ENCODE results near the gene KAZN.

KAZN gene

GRCh38 chr1:14974361-14974760, 375.9 kb downstream of the KAZN start:
- no peak for DNase-seq (ENCODE audit: low read depth)
- H3K36me3 ChIP-seq (ENCODE audit: control insufficient read depth, insufficient read depth, low read length, severe bottlenecking): no peaks in the 10 kb centered on the region
- H3K9me3 ChIP-seq (ENCODE audit: control insufficient read depth, low read length): peaks cover 6% of the 10 kb centered on the region
- no peak overlapping the region for H3K9ac ChIP-seq (ENCODE audit: low read length)
- no peak overlapping the region for H3K4me3 ChIP-seq (ENCODE audit: low read length)
- peaks cover 17% of the 10 kb centered on the region for H3K4me1 ChIP-seq (ENCODE audit: control insufficient read depth, insufficient read depth, low read length)
- no peaks in the 10 kb centered on the region for H3K27me3 ChIP-seq (replicated peaks; ENCODE audit: control insufficient read depth, insufficient read depth, low read length)

GRCh38 chr1:14975119-14975518, 376.6 kb downstream of the KAZN start:
- no peak overlapping the region for H3K4me3 ChIP-seq (ENCODE audit: low read length)
- H3K27me3 ChIP-seq (replicated peaks; ENCODE audit: control insufficient read depth, insufficient read depth, low read length): no peaks in the 10 kb centered on the region
- DNase-seq (ENCODE audit: low read depth): no peak
- H3K4me1 ChIP-seq (ENCODE audit: control insufficient read depth, insufficient read depth, low read length): peaks cover 13% of the 10 kb centered on the region
- H3K9me3 ChIP-seq (ENCODE audit: control insufficient read depth, low read length): peaks cover 6% of the 10 kb centered on the region
- no peaks in the 10 kb centered on the region for H3K36me3 ChIP-seq (ENCODE audit: control insufficient read depth, insufficient read depth, low read length, severe bottlenecking)
- H3K9ac ChIP-seq (ENCODE audit: low read length): no peak overlapping the region

- peaks cover 12% of the 10 kb centered on the region for H3K4me1 ChIP-seq (ENCODE audit: control insufficient read depth, insufficient read depth, low read length)
- H3K9me3 ChIP-seq (ENCODE audit: control insufficient read depth, low read length): peaks cover 6% of the 10 kb centered on the region
- no peaks in the 10 kb centered on the region for H3K27me3 ChIP-seq (replicated peaks; ENCODE audit: control insufficient read depth, insufficient read depth, low read length)
- H3K4me3 ChIP-seq (ENCODE audit: low read length): no peak overlapping the region
- no peak overlapping the region for H3K9ac ChIP-seq (ENCODE audit: low read length)
- DNase-seq (ENCODE audit: low read depth): no peak
- no peaks in the 10 kb centered on the region for H3K36me3 ChIP-seq (ENCODE audit: control insufficient read depth, insufficient read depth, low read length, severe bottlenecking)
Measured at GRCh38 chr1:14976256-14976655, 377.8 kb downstream of the KAZN start.

GRCh38 chr1:14977338-14977931, 378.9 kb downstream of the KAZN start:
- Histone ChIP-seq H3K4me3 (ENCODE audit: low read length) (no peak overlapping the region), H3K9me3 (ENCODE audit: control insufficient read depth, low read length) (peaks cover 6% of the 10 kb centered on the region), H3K36me3 (ENCODE audit: control insufficient read depth, insufficient read depth, low read length, severe bottlenecking) (no peaks in the 10 kb centered on the region), H3K4me1 (ENCODE audit: control insufficient read depth, insufficient read depth, low read length) (peaks cover 14% of the 10 kb centered on the region), H3K27me3 (replicated peaks; ENCODE audit: control insufficient read depth, insufficient read depth, low read length) (no peaks in the 10 kb centered on the region), H3K9ac (ENCODE audit: low read length) (no peak overlapping the region)
- DNase-seq (ENCODE audit: low read depth): no peak

GRCh38 chr1:14980621-14981218, 382.2 kb downstream of the KAZN start:
- Histone ChIP-seq H3K9ac (ENCODE audit: low read length) (peak overlapping the region; percentile 11), H3K36me3 (ENCODE audit: control insufficient read depth, insufficient read depth, low read length, severe bottlenecking) (no peaks in the 10 kb centered on the region), H3K9me3 (ENCODE audit: control insufficient read depth, low read length) (no peaks in the 10 kb centered on the region), H3K27me3 (replicated peaks; ENCODE audit: control insufficient read depth, insufficient read depth, low read length) (no peaks in the 10 kb centered on the region), H3K4me1 (ENCODE audit: control insufficient read depth, insufficient read depth, low read length) (peaks cover 14% of the 10 kb centered on the region), H3K4me3 (ENCODE audit: low read length) (no peak overlapping the region)
- DNase-seq (ENCODE audit: low read depth): no peak

GRCh38 chr1:14982029-14982428, 383.5 kb downstream of the KAZN start:
- peaks cover 14% of the 10 kb centered on the region for H3K4me1 ChIP-seq (ENCODE audit: control insufficient read depth, insufficient read depth, low read length)
- H3K9me3 ChIP-seq (ENCODE audit: control insufficient read depth, low read length): no peaks in the 10 kb centered on the region
- no peak overlapping the region for H3K4me3 ChIP-seq (ENCODE audit: low read length)
- H3K9ac ChIP-seq (ENCODE audit: low read length): no peak overlapping the region
- no peaks in the 10 kb centered on the region for H3K27me3 ChIP-seq (replicated peaks; ENCODE audit: control insufficient read depth, insufficient read depth, low read length)
- H3K36me3 ChIP-seq (ENCODE audit: control insufficient read depth, insufficient read depth, low read length, severe bottlenecking): no peaks in the 10 kb centered on the region
- DNase-seq (ENCODE audit: low read depth): no peak

- Histone ChIP-seq H3K4me3 (ENCODE audit: low read length) (no peak overlapping the region), H3K9me3 (ENCODE audit: control insufficient read depth, low read length) (no peaks in the 10 kb centered on the region), H3K4me1 (ENCODE audit: control insufficient read depth, insufficient read depth, low read length) (peaks cover 21% of the 10 kb centered on the region), H3K27me3 (replicated peaks; ENCODE audit: control insufficient read depth, insufficient read depth, low read length) (no peaks in the 10 kb centered on the region), H3K36me3 (ENCODE audit: control insufficient read depth, insufficient read depth, low read length, severe bottlenecking) (no peaks in the 10 kb centered on the region), H3K9ac (ENCODE audit: low read length) (no peak overlapping the region)
- DNase-seq (ENCODE audit: low read depth): no peak
Measured at GRCh38 chr1:14983277-14983676, 384.8 kb downstream of the KAZN start.

- H3K4me1 ChIP-seq (ENCODE audit: control insufficient read depth, insufficient read depth, low read length): peaks cover 18% of the 10 kb centered on the region
- DNase-seq (ENCODE audit: low read depth): no peak
- no peaks in the 10 kb centered on the region for H3K9me3 ChIP-seq (ENCODE audit: control insufficient read depth, low read length)
- no peaks in the 10 kb centered on the region for H3K36me3 ChIP-seq (ENCODE audit: control insufficient read depth, insufficient read depth, low read length, severe bottlenecking)
- H3K4me3 ChIP-seq (ENCODE audit: low read length): no peak overlapping the region
- H3K27me3 ChIP-seq (replicated peaks; ENCODE audit: control insufficient read depth, insufficient read depth, low read length): no peaks in the 10 kb centered on the region
- H3K9ac ChIP-seq (ENCODE audit: low read length): no peak overlapping the region
Measured at GRCh38 chr1:14986168-14986567, 387.7 kb downstream of the KAZN start.

- Histone ChIP-seq H3K4me1 (ENCODE audit: control insufficient read depth, insufficient read depth, low read length) (peaks cover 13% of the 10 kb centered on the region), H3K27me3 (replicated peaks; ENCODE audit: control insufficient read depth, insufficient read depth, low read length) (no peaks in the 10 kb centered on the region), H3K4me3 (ENCODE audit: low read length) (no peak overlapping the region), H3K36me3 (ENCODE audit: control insufficient read depth, insufficient read depth, low read length, severe bottlenecking) (peaks cover 4% of the 10 kb centered on the region), H3K9me3 (ENCODE audit: control insufficient read depth, low read length) (no peaks in the 10 kb centered on the region), H3K9ac (ENCODE audit: low read length) (peak overlapping the region; percentile 48)
- DNase-seq (ENCODE audit: low read depth): peak; percentile 59
Measured at GRCh38 chr1:14987829-14988603, 389.5 kb downstream of the KAZN start.

- no peak overlapping the region for H3K4me3 ChIP-seq (ENCODE audit: low read length)
- H3K9ac ChIP-seq (ENCODE audit: low read length): peak overlapping the region; percentile 48
- no peak for DNase-seq (ENCODE audit: low read depth)
- H3K36me3 ChIP-seq (ENCODE audit: control insufficient read depth, insufficient read depth, low read length, severe bottlenecking): peaks cover 4% of the 10 kb centered on the region
- no peaks in the 10 kb centered on the region for H3K9me3 ChIP-seq (ENCODE audit: control insufficient read depth, low read length)
- H3K4me1 ChIP-seq (ENCODE audit: control insufficient read depth, insufficient read depth, low read length): peaks cover 13% of the 10 kb centered on the region
- no peaks in the 10 kb centered on the region for H3K27me3 ChIP-seq (replicated peaks; ENCODE audit: control insufficient read depth, insufficient read depth, low read length)
Measured at GRCh38 chr1:14988636-14989035, 390.2 kb downstream of the KAZN start.

- H3K36me3 ChIP-seq (ENCODE audit: control insufficient read depth, insufficient read depth, low read length, severe bottlenecking): peaks cover 4% of the 10 kb centered on the region
- H3K9me3 ChIP-seq (ENCODE audit: control insufficient read depth, low read length): no peaks in the 10 kb centered on the region
- H3K9ac ChIP-seq (ENCODE audit: low read length): no peak overlapping the region
- H3K27me3 ChIP-seq (replicated peaks; ENCODE audit: control insufficient read depth, insufficient read depth, low read length): no peaks in the 10 kb centered on the region
- peaks cover 13% of the 10 kb centered on the region for H3K4me1 ChIP-seq (ENCODE audit: control insufficient read depth, insufficient read depth, low read length)
- DNase-seq (ENCODE audit: low read depth): no peak
- no peak overlapping the region for H3K4me3 ChIP-seq (ENCODE audit: low read length)
Measured at GRCh38 chr1:14989931-14990728, 391.6 kb downstream of the KAZN start.

Measured in adipocyte (in vitro differentiated cells).